ENCODE measurements around the gene EPHA3.

- TF ChIP-seq CTCF (IDR thresholded peaks at IDR 0.05; ENCODE audit: poor library complexity, severe bottlenecking) (no peak), TAF1 (IDR thresholded peaks at IDR 0.05; ENCODE audit: low read depth) (no peak), EZH2 (IDR thresholded peaks at IDR 0.05; ENCODE audit: borderline replicate concordance, insufficient read depth, low read length, poor library complexity, severe bottlenecking) (no peak), MXI1 (conservative IDR thresholded peaks at IDR 0.05; ENCODE audit: poor library complexity, severe bottlenecking) (no peak)
Measured at GRCh38 chr3:89447243-89447642, 339.8 kb downstream of the EPHA3 start.
